ENCODE data around the gene UGT8. TPM values are rescaled to one million over a fixed set of nuclear protein-coding genes. Genes with fewer than 3 reads are reported as not detected.
A peak's percentile ranks its signal among the peaks of the same experiment; 100 is the strongest.

The UGT8 gene
- total RNA-seq, 1 donor from 2014 or later: 1.5 TPM

GRCh38 chr4:114692958-114693357 is 94.4 kb downstream of the UGT8 start:
- no peak for DNase-seq

- DNase-seq: peak; percentile 29
Observed at GRCh38 chr4:114694770-114695169, 96.2 kb downstream of the UGT8 start.

DNA sequence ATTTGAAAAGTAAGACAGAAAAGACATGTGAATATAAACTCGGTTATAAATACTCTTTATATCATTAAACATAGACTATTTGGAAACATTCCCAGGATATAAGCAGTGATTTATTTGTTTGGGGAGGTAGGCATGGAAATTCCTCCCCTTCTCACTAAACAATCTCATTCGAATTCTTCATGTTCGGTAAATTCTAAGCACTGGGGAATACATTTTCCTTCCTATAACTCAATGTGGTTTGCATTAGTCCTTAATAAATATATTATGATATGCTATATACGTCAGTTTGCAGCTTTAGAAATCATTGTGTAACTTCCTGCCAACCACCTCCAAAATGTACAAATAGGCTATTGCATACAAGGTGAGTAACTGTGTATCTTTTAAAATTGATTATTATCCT is 99.6 kb downstream of the UGT8 start:
- peak; percentile 31 for DNase-seq

DNA sequence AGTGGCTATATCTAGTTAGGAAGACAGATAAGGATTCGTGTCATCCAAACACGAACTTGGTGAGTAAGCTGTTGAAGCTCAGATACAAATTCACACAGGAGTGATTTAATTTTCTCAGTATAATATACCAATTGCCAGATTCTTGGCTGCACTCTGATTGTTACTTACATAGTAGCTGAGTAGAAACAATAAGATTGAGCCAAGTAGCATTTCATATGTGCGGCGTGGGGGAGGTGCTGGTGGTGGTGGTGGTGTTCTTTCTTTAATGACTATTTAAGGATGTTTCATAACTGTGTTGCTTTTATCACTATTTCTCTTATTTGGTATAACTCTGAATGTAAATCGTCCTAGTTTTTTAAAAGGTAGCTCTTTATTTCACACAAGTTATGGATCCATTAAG is 102.9 kb downstream of the UGT8 start:
- DNase-seq: no peak

GRCh38 chr4:114717432-114717831 is 118.8 kb downstream of the UGT8 start:
- no peak for DNase-seq

DNA sequence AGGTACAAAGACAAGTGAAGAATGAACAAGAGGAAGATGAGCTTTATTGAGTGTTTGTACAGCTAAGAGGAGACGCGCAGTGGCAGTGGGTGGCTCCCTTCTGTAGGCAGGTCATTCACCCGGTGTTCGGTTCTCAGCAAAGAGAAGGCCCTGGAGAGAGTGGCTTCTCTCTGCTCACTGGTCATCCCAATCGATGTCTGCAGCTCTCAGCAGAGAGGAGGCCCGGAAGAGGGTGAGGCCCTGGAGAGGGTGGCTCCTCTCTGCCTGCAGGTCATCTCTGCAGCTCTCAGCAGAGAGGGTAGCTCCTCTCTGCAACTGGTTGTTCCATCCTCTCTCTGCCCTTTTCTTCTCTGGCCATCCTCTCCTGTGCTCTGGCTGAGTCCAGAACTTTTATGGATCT is 126.5 kb downstream of the UGT8 start:
- no peak for DNase-seq

- DNase-seq: no peak
Observed at GRCh38 chr4:114727461-114727860, 128.9 kb downstream of the UGT8 start.

Small RNAs within 50 kb of the gene (small RNA-seq; reads per million reads assigned to genes)
- 2.5 reads per million, percentile 87 among the genes with 10 or more reads in this experiment for gene MIR577 (ENCODE audit: low replicate concordance)

All from skin of body (tissue), 3 donors.